B cell (primary cell): ENCODE results near the gene SMG1. TPM values are rescaled to one million over a fixed set of nuclear protein-coding genes. Genes with fewer than 3 reads are reported as not detected.

Source experiments
- ATAC-seq: fragments of 200-7000 bp; cut with Tn5 transposase; one replicate; pipeline ENCODE4 v1.10.0; 2021; ENCODE audit warnings: low read depth, mild to moderate bottlenecking, moderate number of reproducible peaks, moderate library complexity
- CTCF ChIA-PET: fragments of 350-600 bp; sonication (Branson Sonifier 250); formaldehyde crosslinking; loops from one replicate; lab custom pipeline; 2021; ENCODE audit warnings: antibody characterized with exemption, inconsistent platforms; lab: Charles Lee
- POLR2A ChIA-PET: fragments of 350-600 bp; sonication (Branson Sonifier 250); formaldehyde crosslinking; loops from one replicate; lab custom pipeline; 2021; ENCODE audit warnings: antibody characterized with exemption; lab: Charles Lee
- DNase-seq: peaks from one replicate; pipeline ENCODE4 v3.0.0; 2013
- H2AFZ ChIP-seq: 2 replicates; pipeline ENCODE4 v1.6.1; 2012; ENCODE audit warnings: mild to moderate bottlenecking, low read depth, low read length; ENCODE audit not compliant: insufficient read depth, poor library complexity, severe bottlenecking
- H3K27ac ChIP-seq, 2 donors: 1 replicate in 1 of 2; 2 replicates in 1 of 2; pipeline ENCODE4 v1.5.1; 2012 to 2013; ENCODE audit warnings: low read length in 2 of 2, mild to moderate bottlenecking in 2 of 2, moderate library complexity in 1 of 2
- H3K27me3 ChIP-seq, 4 experiments: fragments of 200-600 bp in 1 of 4; sonication (generic) in 1 of 4; replicated peaks in 1 of 4; 1 replicate in 2 of 4; 2 replicates in 2 of 4; pipeline versions ENCODE4 v1.6.1 to v1.7.0; 2013 to 2016; ENCODE audit warnings: low read length in 3 of 4, mild to moderate bottlenecking in 2 of 4, mixed read lengths in 1 of 4, moderate library complexity in 1 of 4; ENCODE audit not compliant: insufficient read depth in 4 of 4, control insufficient read depth in 3 of 4; ENCODE audit errors: control extremely low read depth in 1 of 4
- H3K36me3 ChIP-seq, 2 experiments: replicated peaks in 1 of 2; 1 replicate in 1 of 2; 2 replicates in 1 of 2; pipeline versions ENCODE4 v1.6.1 to v1.7.1; 2013; ENCODE audit warnings: low read length in 1 of 2; ENCODE audit not compliant: insufficient read depth in 2 of 2, control insufficient read depth in 1 of 2; ENCODE audit errors: control extremely low read depth in 1 of 2, extremely low read depth in 1 of 2
- H3K4me1 ChIP-seq, 2 donors: fragments of 200-600 bp in 1 of 2; sonication (generic) in 1 of 2; 1 replicate in 1 of 2; 2 replicates in 1 of 2; pipeline versions ENCODE4 v1.5.1 to v1.6.1; 2013 to 2017; ENCODE audit warnings: low read length in 2 of 2; ENCODE audit not compliant: control insufficient read depth in 2 of 2, insufficient read depth in 2 of 2
- H3K4me2 ChIP-seq: replicated peaks from 2 replicates; pipeline ENCODE3; 2012; ENCODE audit warnings: mild to moderate bottlenecking, low read depth, low read length; ENCODE audit not compliant: poor library complexity, severe bottlenecking
- H3K4me3 ChIP-seq, 5 experiments: fragments of 200-600 bp in 1 of 5; sonication (generic) in 1 of 5; 1 replicate in 3 of 5; 2 replicates in 2 of 5; pipeline versions ENCODE4 v1.5.1 to v1.7.0; 2011 to 2016; ENCODE audit warnings: low read length in 4 of 5, mild to moderate bottlenecking in 4 of 5, low read depth in 2 of 5, control low read depth in 1 of 5, moderate library complexity in 1 of 5; ENCODE audit not compliant: insufficient read depth in 1 of 5; ENCODE audit errors: control extremely low read depth in 1 of 5, extremely low read depth in 1 of 5
- H3K79me2 ChIP-seq: fragments of 200-600 bp; sonication (generic); one replicate; pipeline ENCODE4 v1.6.0; 2016; ENCODE audit warnings: low read length; ENCODE audit not compliant: control insufficient read depth, insufficient read depth
- H3K9ac ChIP-seq: fragments of 200-600 bp; sonication (generic); 2 replicates; pipeline ENCODE4 v1.6.1; 2017; ENCODE audit warnings: mild to moderate bottlenecking, low read length, moderate library complexity
- H3K9me3 ChIP-seq, 3 donors: one replicate each; pipeline versions ENCODE4 v1.6.1 to v1.7.1; 2013; ENCODE audit warnings: low read length in 2 of 3; ENCODE audit not compliant: control insufficient read depth in 2 of 3, insufficient read depth in 1 of 3; ENCODE audit errors: control extremely low read depth in 1 of 3
- H4K20me1 ChIP-seq: 2 replicates; pipeline ENCODE4 v1.6.0; 2012; ENCODE audit warnings: mild to moderate bottlenecking, low read length; ENCODE audit not compliant: insufficient read depth, control insufficient read depth, poor library complexity, severe bottlenecking
- H3K27ac Mint-ChIP-seq: one replicate; pipeline ENCODE4 v1.8.0; 2021; ENCODE audit warnings: mixed read lengths
- H3K27me3 Mint-ChIP-seq: one replicate; pipeline ENCODE4 v1.8.0; 2021; ENCODE audit warnings: mixed read lengths
- H3K4me1 Mint-ChIP-seq: one replicate; pipeline ENCODE4 v1.8.0; 2021; ENCODE audit warnings: mixed read lengths
- H3K4me3 Mint-ChIP-seq: one replicate; pipeline ENCODE4 v1.8.0; 2021; ENCODE audit warnings: mixed read lengths
- H3K9me3 Mint-ChIP-seq: one replicate; pipeline ENCODE4 v1.8.0; 2022; ENCODE audit warnings: mixed read lengths; ENCODE audit not compliant: insufficient read depth
- CTCF ChIP-seq: fragments of 200-600 bp; IDR thresholded peaks from one replicate; pipeline ENCODE4 v1.8.0; 2022; ENCODE audit warnings: antibody characterized with exemption, mild to moderate bottlenecking
- EZH2 ChIP-seq: IDR thresholded peaks from 2 replicates; pipeline ENCODE4 v1.6.1; 2012; ENCODE audit warnings: borderline replicate concordance, low read depth, mild to moderate bottlenecking, moderate library complexity, low read length; ENCODE audit not compliant: insufficient read depth, poor library complexity, severe bottlenecking
- WGBS: methylation state at CpG from one replicate; pipeline ENCODE4 v1.1.5; 2013; ENCODE audit warnings: missing lambda C conversion rate; ENCODE audit not compliant: insufficient coverage; 5-methylcytosine and 5-hydroxymethylcytosine counted together
- intact Hi-C: fragments of 100-400 bp; cut with micrococcal nuclease; formaldehyde crosslinking; loops from one replicate; pipeline ENCODE4 v1.10.0; 2022
- polyA plus RNA-seq: library from polyadenylated mRNA; depleted of rRNA; stranded (reverse); fragments of >200 nt; gene quantifications from 2 replicates; pipeline ENCODE4 v1.2.3, GENCODE V29; 2012
- total RNA-seq, 2 donors: library from RNA; stranded (reverse); fragments of 120-200 nt in 1 of 2; gene quantifications; 1 replicate in 1 of 2; 2 replicates in 1 of 2; pipeline versions ENCODE4 v1.2.3 to v1.2.4, GENCODE V29; 2013 to 2022

Gene SMG1
- total and polyA plus RNA-seq, 2 donors (not counting 1 experiment from before 2014, with no cell fraction given), result 23.2 to 256 TPM

GRCh38 chr16:18832613-18833012 lies 93.6 kb downstream of the SMG1 start:
- no peaks in the 10 kb centered on the region for H3K4me1 ChIP-seq
- no peaks in the 10 kb centered on the region for H3K9me3 Mint-ChIP-seq
- no peak overlapping the region for H3K4me3 ChIP-seq
- no peak for TF ChIP-seq EZH2
- TF ChIP-seq CTCF, result no peak
- H3K9ac ChIP-seq, result no peak overlapping the region
- no peak for ATAC-seq
- H3K27me3 ChIP-seq, result no peaks in the 10 kb centered on the region
- H3K27ac Mint-ChIP-seq, result peak overlapping the region; percentile 20
- no peak overlapping the region for H3K27ac ChIP-seq
- H3K9me3 ChIP-seq, result no peaks in the 10 kb centered on the region
- DNase-seq, result no peak
- no peaks in the 10 kb centered on the region for H3K79me2 ChIP-seq
- no peak overlapping the region for H2AFZ ChIP-seq
- no peaks in the 10 kb centered on the region for H3K27me3 Mint-ChIP-seq
- H3K4me3 Mint-ChIP-seq, result no peak overlapping the region
- no peak overlapping the region for H3K4me2 ChIP-seq
- WGBS, result 100% methylated on average over 4 of the region's 8 CpGs
- H3K36me3 ChIP-seq, result peaks cover 13 to 88% of the 10 kb centered on the region in 2 experiments
- no peaks in the 10 kb centered on the region for H4K20me1 ChIP-seq
- ChIA-PET CTCF (no interaction called here), POLR2A (no interaction called here)
- no peaks in the 10 kb centered on the region for H3K4me1 Mint-ChIP-seq
- intact Hi-C loops, result no loop called here

GRCh38 chr16:18832006-18832405 lies 94.2 kb downstream of the SMG1 start:
- ATAC-seq, result no peak
- no peak overlapping the region for H3K9ac ChIP-seq
- H3K4me1 ChIP-seq, result no peaks in the 10 kb centered on the region
- ChIA-PET POLR2A (no interaction called here), CTCF (interaction anchor here (0.8 kb wide), 1 partner anchor 17 kb away, joined by 6 read pairs; no protein-coding TSS in a partner anchor)
- H3K4me3 Mint-ChIP-seq, result no peak overlapping the region
- H4K20me1 ChIP-seq, result no peaks in the 10 kb centered on the region
- H3K27ac Mint-ChIP-seq, result no peak overlapping the region
- no peaks in the 10 kb centered on the region for H3K79me2 ChIP-seq
- intact Hi-C loops, result no loop called here
- peaks cover 13 to 84% of the 10 kb centered on the region in 2 experiments for H3K36me3 ChIP-seq
- H2AFZ ChIP-seq, result no peak overlapping the region
- no peak overlapping the region for H3K4me3 ChIP-seq
- DNase-seq, result no peak
- H3K27ac ChIP-seq, result no peak overlapping the region
- no peak overlapping the region for H3K4me2 ChIP-seq
- TF ChIP-seq CTCF (no peak), EZH2 (no peak)
- no peaks in the 10 kb centered on the region for H3K9me3 Mint-ChIP-seq
- H3K27me3 ChIP-seq, result no peaks in the 10 kb centered on the region
- no peaks in the 10 kb centered on the region for H3K9me3 ChIP-seq
- H3K4me1 Mint-ChIP-seq, result no peaks in the 10 kb centered on the region
- WGBS, result 90% methylated on average over 2 of the region's 2 CpGs
- no peaks in the 10 kb centered on the region for H3K27me3 Mint-ChIP-seq
